Tibial nerve (tissue), 3 donors: ENCODE results near the gene ASGR2.

Source experiments
- POLR2A ChIP-seq, 2 donors: fragments of 450-650 bp; IDR thresholded peaks; one replicate each; pipeline ENCODE4 v1.6.1; 2017; ENCODE audit warnings: antibody characterized with exemption in 2 of 2, mild to moderate bottlenecking in 2 of 2, moderate library complexity in 2 of 2
- TF ChIP-seq, protein P1 (sequence below), 5 experiments: fragments of 200-600 bp in 3 of 5; fragments of 450-650 bp in 2 of 5; sonication (generic) in 3 of 5; IDR thresholded peaks; one replicate each; pipeline ENCODE4 v1.5.1; 2016 to 2019; ENCODE audit warnings: antibody characterized with exemption in 5 of 5, mild to moderate bottlenecking in 3 of 5, moderate library complexity in 2 of 5

DNA sequence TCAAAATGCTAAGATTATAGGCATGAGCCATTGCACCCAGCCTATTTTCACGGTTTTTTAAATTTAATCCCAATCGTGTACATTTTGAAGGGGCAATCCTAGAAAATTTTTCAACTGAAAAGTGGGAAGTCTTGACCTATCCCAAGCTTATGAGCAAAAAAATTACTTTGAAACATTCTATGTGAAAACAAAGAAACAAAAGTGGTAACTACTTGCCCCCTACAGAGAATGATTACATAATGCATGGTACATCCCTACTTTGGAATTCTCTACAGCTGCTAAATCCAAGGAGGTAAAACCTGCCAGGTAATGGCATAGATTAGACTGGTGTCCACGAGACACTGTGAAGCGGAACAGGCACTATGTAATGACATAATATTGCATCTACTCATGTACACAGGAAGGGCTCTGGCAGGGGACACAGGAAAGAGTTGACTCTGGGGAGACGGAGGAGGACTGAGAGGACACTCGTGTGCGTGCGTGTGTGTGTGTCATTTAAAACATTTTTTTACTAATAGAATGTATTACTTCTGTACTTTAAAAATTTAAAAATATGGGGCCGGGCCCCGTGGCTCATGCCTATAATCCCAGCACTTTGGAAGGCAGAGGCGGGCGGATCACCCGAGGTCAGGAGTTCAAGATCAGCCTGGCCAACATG, 15.7 kb downstream of the ASGR2 start:
- TF ChIP-seq, protein P1, sequence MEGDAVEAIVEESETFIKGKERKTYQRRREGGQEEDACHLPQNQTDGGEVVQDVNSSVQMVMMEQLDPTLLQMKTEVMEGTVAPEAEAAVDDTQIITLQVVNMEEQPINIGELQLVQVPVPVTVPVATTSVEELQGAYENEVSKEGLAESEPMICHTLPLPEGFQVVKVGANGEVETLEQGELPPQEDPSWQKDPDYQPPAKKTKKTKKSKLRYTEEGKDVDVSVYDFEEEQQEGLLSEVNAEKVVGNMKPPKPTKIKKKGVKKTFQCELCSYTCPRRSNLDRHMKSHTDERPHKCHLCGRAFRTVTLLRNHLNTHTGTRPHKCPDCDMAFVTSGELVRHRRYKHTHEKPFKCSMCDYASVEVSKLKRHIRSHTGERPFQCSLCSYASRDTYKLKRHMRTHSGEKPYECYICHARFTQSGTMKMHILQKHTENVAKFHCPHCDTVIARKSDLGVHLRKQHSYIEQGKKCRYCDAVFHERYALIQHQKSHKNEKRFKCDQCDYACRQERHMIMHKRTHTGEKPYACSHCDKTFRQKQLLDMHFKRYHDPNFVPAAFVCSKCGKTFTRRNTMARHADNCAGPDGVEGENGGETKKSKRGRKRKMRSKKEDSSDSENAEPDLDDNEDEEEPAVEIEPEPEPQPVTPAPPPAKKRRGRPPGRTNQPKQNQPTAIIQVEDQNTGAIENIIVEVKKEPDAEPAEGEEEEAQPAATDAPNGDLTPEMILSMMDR (IDR thresholded peaks at IDR 0.05) = no peak
- no peak for TF ChIP-seq POLR2A (IDR thresholded peaks at IDR 0.05)
